ENCODE results near the gene DIP2B.
"Not testable (repeated sequence)": the region's sequence is repeated elsewhere in the genome, so short reads cannot be mapped to it uniquely, and the experiment has no call there.

DIP2B gene

DNA sequence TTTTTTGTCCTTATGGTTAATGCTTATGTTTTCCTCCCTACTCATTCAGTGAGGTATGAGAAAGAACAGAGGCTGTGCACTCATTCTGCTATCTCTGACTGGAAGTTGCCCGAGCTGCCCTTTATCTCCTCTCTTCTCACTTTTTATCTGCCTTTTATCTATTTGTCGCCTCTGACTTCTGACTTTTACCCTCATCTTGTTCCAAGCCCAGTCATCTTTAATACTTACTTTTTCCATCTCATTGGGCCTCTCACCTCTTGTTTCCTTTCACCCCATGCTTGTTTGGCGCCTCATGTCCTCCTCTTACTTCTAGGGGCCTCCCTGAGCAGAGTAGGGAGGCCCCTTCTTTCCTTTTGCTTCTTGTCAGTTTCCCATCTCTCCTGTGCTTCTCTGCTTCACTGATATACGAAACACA is 50.7 kb downstream of the DIP2B start:
- Histone ChIP-seq H3K27me3 (ENCODE audit: control insufficient read depth, insufficient read depth, low read length) (no peaks in the 10 kb centered on the region), H3K36me3 (ENCODE audit: control insufficient read depth, insufficient read depth, low read length) (no peaks in the 10 kb centered on the region), H3K4me3 (ENCODE audit: low read depth, low read length) (no peak overlapping the region), H3K9ac (ENCODE audit: low read depth, low read length) (no peak overlapping the region), H3K9me3 (ENCODE audit: control insufficient read depth, insufficient read depth, low read length) (no peaks in the 10 kb centered on the region), H3K4me1 (ENCODE audit: control insufficient read depth, insufficient read depth, low read length) (no peaks in the 10 kb centered on the region)

DNA sequence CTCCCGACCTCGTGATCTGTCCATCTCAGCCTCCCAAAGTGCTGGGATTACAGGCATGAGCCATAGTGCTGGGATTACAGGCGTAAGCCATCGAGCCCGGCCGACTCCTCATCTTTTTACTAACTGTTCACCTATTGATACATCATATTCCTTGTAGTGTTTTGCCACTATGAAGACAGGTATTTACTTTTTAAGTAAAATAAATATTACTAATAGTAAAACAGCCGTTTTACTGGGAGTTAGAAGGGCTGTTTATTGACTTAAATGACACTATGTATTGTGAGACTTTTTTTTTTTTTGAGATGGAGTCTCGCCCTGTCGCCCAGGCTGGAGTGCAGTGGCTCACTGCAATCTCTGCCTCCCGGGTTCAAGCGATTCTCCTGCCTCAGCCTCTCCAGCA is 51.5 kb downstream of the DIP2B start:
- Histone ChIP-seq H3K4me3 (ENCODE audit: low read depth, low read length) (no peak overlapping the region), H3K4me1 (ENCODE audit: control insufficient read depth, insufficient read depth, low read length) (no peaks in the 10 kb centered on the region), H3K36me3 (ENCODE audit: control insufficient read depth, insufficient read depth, low read length) (no peaks in the 10 kb centered on the region), H3K27me3 (ENCODE audit: control insufficient read depth, insufficient read depth, low read length) (no peaks in the 10 kb centered on the region), H3K9me3 (ENCODE audit: control insufficient read depth, insufficient read depth, low read length) (no peaks in the 10 kb centered on the region), H3K9ac (ENCODE audit: low read depth, low read length) (no peak overlapping the region)

DNA sequence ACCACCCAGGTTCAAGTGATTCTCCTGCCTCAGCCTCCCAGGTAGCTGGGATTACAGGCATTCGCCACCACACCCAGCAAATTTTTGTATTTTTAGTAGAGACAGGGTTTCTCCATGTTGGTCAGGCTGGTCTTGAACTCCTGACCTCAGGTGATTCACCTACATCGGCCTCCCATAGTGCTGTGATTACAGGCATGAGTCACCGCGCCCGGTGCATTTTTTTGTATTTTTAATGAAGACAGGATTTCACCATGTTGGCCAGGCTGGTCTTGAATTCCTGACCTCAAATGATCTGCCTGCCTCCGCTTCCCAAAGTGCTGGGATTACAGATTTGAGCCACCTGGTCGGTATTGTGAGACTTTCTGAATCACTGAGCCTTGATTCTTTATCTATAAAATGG is 52.0 kb downstream of the DIP2B start:
- not testable (repeated sequence) for H3K4me3 ChIP-seq (ENCODE audit: low read depth, low read length); H3K9ac ChIP-seq (ENCODE audit: low read depth, low read length)

DNA sequence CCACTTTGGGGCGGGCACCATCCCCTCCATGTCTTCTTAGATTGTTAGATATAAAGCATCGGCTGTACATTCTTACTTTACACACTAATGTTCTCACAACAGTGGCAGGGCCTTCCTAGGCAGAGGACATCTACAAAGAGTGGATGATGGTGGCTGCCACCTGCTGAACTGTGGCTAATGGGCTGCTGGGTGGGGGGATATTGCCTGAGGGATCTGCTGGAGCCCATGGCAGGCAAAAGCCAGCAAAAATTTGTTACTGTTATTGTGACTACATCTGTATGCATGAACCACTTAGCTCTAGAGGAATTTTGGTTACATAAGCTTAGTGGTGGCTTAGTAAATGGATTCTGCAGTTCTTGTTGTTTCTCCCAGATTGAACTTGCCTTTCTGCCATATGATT is 52.6 kb downstream of the DIP2B start:
- Histone ChIP-seq H3K9ac (ENCODE audit: low read depth, low read length) (no peak overlapping the region), H3K36me3 (ENCODE audit: control insufficient read depth, insufficient read depth, low read length) (no peaks in the 10 kb centered on the region), H3K4me1 (ENCODE audit: control insufficient read depth, insufficient read depth, low read length) (no peaks in the 10 kb centered on the region), H3K4me3 (ENCODE audit: low read depth, low read length) (no peak overlapping the region), H3K9me3 (ENCODE audit: control insufficient read depth, insufficient read depth, low read length) (no peaks in the 10 kb centered on the region), H3K27me3 (ENCODE audit: control insufficient read depth, insufficient read depth, low read length) (no peaks in the 10 kb centered on the region)

More for the DNA sequence above, 52.0 kb downstream of the DIP2B start:
- not testable (repeated sequence) for H3K27me3 ChIP-seq (ENCODE audit: control insufficient read depth, insufficient read depth, low read length); H3K36me3 ChIP-seq (ENCODE audit: control insufficient read depth, insufficient read depth, low read length); H3K9me3 ChIP-seq (ENCODE audit: control insufficient read depth, insufficient read depth, low read length); H3K4me1 ChIP-seq (ENCODE audit: control insufficient read depth, insufficient read depth, low read length)

DNA sequence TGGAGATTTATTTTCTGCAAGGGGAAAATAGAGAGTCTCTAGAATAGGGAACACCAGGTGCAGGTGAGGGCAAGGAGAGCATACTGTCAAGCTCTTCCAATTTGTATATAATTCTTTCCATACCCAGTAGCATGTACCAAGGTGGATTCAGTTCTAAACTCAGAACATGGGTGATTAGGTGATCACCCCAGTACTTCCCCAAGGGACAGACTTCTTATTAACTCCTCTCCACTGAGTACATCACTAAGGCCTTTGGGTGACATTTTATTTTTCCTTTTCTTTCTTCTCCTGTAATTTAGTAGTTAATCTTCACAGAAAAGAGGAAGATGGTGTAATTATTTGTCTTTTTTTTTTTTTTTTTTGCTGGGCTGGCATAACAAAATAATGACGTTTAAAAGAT is 54.2 kb downstream of the DIP2B start:
- no peak overlapping the region for H3K9ac ChIP-seq (ENCODE audit: low read depth, low read length)
- H3K4me1 ChIP-seq (ENCODE audit: control insufficient read depth, insufficient read depth, low read length), result no peaks in the 10 kb centered on the region
- no peak overlapping the region for H3K4me3 ChIP-seq (ENCODE audit: low read depth, low read length)
- no peaks in the 10 kb centered on the region for H3K9me3 ChIP-seq (ENCODE audit: control insufficient read depth, insufficient read depth, low read length)
- no peaks in the 10 kb centered on the region for H3K27me3 ChIP-seq (ENCODE audit: control insufficient read depth, insufficient read depth, low read length)
- H3K36me3 ChIP-seq (ENCODE audit: control insufficient read depth, insufficient read depth, low read length), result no peaks in the 10 kb centered on the region

DNA sequence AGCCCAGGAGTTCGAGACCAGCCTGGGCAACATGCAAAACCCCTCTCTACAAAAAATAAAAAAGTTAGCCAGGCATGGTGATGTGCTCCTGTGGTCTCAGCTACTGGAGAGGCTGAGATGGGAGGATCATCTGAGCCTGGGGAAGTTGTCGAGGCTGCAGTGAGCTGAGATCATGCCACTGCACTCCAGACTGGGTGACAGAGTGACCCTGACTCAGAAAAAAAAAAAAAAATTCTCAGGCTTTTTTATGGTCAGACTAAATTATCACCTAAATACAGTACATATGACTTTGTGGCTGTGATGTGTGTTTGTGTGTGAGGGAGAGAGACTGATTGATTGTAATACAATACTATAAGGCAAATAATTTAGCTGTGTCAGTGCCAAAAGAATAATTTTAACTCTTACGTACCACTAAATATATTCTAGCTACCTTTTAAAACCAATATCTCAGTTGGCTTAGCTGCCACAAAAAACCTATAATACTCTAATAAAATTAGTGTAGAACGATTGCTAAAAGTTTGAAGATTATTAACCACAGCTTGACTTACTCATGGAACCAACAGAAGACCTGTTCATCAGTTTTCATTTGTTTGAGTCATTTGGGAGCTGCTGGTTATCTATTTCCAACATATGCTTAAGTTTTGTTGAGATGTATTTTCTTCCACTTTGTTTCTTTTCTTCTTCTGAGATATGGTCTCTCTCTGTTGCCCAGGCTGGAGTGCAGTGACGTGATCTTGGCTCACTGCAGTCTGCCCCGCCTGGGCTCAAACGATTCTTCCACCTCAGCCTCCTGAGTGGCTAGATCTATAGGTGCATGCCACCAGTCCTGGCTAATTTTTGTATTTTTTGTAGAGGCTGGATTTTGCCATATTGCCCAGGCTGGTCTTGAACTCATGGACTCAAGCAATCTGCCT is 58.0 kb downstream of the DIP2B start:
- Histone ChIP-seq H3K27me3 (ENCODE audit: control insufficient read depth, insufficient read depth, low read length) (no peaks in the 10 kb centered on the region), H3K36me3 (ENCODE audit: control insufficient read depth, insufficient read depth, low read length) (no peaks in the 10 kb centered on the region), H3K4me1 (ENCODE audit: control insufficient read depth, insufficient read depth, low read length) (no peaks in the 10 kb centered on the region), H3K9me3 (ENCODE audit: control insufficient read depth, insufficient read depth, low read length) (no peaks in the 10 kb centered on the region), H3K4me3 (ENCODE audit: low read depth, low read length) (no peak overlapping the region), H3K9ac (ENCODE audit: low read depth, low read length) (no peak overlapping the region)

DNA sequence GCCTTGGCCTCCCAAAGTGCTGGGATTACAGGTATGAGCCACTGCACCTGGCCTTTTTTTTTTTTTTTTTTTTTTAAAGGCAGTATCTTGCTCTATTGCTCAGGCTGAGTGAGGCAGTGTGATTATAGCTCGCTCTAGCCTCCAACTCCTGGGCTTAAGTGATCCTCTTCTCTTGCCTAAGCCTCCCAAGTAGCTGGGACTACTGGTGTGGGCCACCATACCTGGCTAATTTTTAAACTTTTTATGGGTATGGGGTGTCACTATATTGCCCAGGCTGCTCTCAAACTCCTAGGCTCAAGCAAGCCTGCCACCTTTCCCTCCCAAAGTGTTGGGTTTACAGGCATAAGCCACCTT is 58.6 kb downstream of the DIP2B start:
- Histone ChIP-seq H3K9ac (ENCODE audit: low read depth, low read length) (no peak overlapping the region), H3K36me3 (ENCODE audit: control insufficient read depth, insufficient read depth, low read length) (no peaks in the 10 kb centered on the region), H3K27me3 (ENCODE audit: control insufficient read depth, insufficient read depth, low read length) (no peaks in the 10 kb centered on the region), H3K4me3 (ENCODE audit: low read depth, low read length) (no peak overlapping the region), H3K4me1 (ENCODE audit: control insufficient read depth, insufficient read depth, low read length) (peaks cover 4% of the 10 kb centered on the region), H3K9me3 (ENCODE audit: control insufficient read depth, insufficient read depth, low read length) (no peaks in the 10 kb centered on the region)

DNA sequence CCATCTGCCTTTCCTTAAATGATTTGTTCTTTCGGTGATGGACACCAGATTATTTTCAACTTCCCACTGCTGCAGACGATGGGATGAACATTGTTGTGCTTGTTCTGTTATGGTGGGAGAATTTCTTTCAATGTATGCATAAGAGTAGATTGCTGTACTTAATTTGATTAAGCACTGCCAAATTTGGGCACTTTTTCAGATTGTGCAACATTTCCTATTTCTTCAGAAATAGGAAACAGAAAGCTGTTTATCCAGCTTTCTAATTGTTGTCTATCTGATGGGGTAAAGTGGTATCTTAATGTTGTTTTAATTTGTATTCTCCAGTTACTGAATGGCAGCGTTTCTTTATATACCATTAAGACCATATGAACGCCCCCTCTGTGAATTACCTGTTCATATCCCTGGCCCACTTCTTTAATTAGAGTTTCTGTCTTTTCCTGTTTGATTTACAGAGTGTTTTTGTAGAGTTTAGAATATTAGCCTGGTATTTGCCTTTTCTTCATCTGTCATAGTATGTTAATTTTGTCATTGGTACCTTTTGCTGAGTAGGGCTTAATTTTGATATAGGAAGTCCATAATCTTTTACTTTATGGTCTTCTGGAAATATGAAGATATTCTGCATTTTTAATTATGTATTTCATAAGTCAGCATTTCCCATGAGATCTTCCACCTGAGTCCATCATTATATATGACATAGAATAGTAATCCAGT is 59.6 kb downstream of the DIP2B start:
- Histone ChIP-seq H3K4me3 (ENCODE audit: low read depth, low read length) (no peak overlapping the region), H3K36me3 (ENCODE audit: control insufficient read depth, insufficient read depth, low read length) (no peaks in the 10 kb centered on the region), H3K27me3 (ENCODE audit: control insufficient read depth, insufficient read depth, low read length) (no peaks in the 10 kb centered on the region), H3K9ac (ENCODE audit: low read depth, low read length) (no peak overlapping the region), H3K4me1 (ENCODE audit: control insufficient read depth, insufficient read depth, low read length) (peaks cover 8% of the 10 kb centered on the region), H3K9me3 (ENCODE audit: control insufficient read depth, insufficient read depth, low read length) (no peaks in the 10 kb centered on the region)

DNA sequence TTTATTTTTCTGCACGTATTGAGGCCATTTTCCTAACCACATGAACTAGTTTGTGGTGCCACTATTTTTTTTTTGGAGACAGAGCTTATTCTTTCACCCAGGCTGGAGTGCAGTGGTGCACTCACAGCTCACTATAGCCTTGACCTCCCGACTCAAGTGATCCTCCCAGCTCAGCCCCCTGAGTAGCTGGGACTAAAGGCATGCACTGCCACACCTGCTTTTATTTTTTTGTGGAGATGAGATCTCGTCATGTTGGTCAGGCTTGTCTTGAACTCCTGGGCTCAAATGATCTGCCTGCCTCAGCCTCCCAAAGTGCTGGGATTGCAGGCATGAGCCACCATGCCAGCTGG is 60.1 kb downstream of the DIP2B start:
- no peak overlapping the region for H3K9ac ChIP-seq (ENCODE audit: low read depth, low read length)
- no peaks in the 10 kb centered on the region for H3K27me3 ChIP-seq (ENCODE audit: control insufficient read depth, insufficient read depth, low read length)
- H3K9me3 ChIP-seq (ENCODE audit: control insufficient read depth, insufficient read depth, low read length), result no peaks in the 10 kb centered on the region
- no peaks in the 10 kb centered on the region for H3K36me3 ChIP-seq (ENCODE audit: control insufficient read depth, insufficient read depth, low read length)
- no peak overlapping the region for H3K4me3 ChIP-seq (ENCODE audit: low read depth, low read length)
- H3K4me1 ChIP-seq (ENCODE audit: control insufficient read depth, insufficient read depth, low read length), result peaks cover 8% of the 10 kb centered on the region

DNA sequence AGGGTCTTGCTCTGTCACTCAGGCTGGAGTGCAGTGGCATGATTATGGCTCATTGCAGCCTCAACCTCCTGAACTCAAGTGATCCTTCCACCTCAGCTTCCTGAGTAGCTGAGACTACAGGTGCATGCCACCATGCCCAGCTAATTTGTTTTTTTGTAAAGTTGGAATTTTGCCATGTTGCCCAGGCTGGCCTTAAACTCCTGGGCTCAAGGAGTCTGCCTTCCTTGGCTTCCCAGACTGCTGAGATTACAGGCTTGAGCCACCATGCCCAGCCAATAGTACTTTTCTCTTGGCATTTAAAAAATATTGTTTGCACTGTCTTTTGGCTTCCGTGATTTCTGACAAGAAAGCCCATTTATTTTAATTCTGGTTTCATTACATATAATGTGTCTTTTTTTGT is 61.3 kb downstream of the DIP2B start:
- Histone ChIP-seq H3K4me1 (ENCODE audit: control insufficient read depth, insufficient read depth, low read length) (peaks cover 8% of the 10 kb centered on the region), H3K4me3 (ENCODE audit: low read depth, low read length) (no peak overlapping the region), H3K36me3 (ENCODE audit: control insufficient read depth, insufficient read depth, low read length) (no peaks in the 10 kb centered on the region), H3K27me3 (ENCODE audit: control insufficient read depth, insufficient read depth, low read length) (no peaks in the 10 kb centered on the region), H3K9ac (ENCODE audit: low read depth, low read length) (no peak overlapping the region), H3K9me3 (ENCODE audit: control insufficient read depth, insufficient read depth, low read length) (no peaks in the 10 kb centered on the region)

DNA sequence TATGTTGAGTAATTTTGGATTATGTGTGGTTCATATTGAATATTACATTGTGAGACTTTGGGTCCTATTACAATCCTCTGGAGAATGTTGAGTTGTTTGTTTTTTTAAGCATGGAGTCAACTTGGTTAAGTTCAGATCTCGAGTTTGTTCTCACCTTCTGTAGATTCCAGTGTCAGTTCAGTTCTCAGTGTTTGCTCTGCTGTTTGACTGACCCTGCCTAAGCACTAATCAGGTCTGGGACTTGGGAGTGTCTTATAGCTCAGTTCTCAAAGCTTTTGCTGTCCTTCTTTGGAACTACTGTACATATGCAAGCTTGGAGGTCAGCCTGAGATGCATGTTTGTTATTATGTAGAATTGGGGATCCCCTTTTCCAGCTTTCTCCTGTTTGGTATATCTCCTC is 63.1 kb downstream of the DIP2B start:
- Histone ChIP-seq H3K4me1 (ENCODE audit: control insufficient read depth, insufficient read depth, low read length) (peaks cover 9% of the 10 kb centered on the region), H3K9me3 (ENCODE audit: control insufficient read depth, insufficient read depth, low read length) (no peaks in the 10 kb centered on the region), H3K4me3 (ENCODE audit: low read depth, low read length) (no peak overlapping the region), H3K9ac (ENCODE audit: low read depth, low read length) (peak overlapping the region; percentile 47), H3K27me3 (ENCODE audit: control insufficient read depth, insufficient read depth, low read length) (no peaks in the 10 kb centered on the region), H3K36me3 (ENCODE audit: control insufficient read depth, insufficient read depth, low read length) (no peaks in the 10 kb centered on the region)

Data from iPS-15b (cell line).